ENCODE measurements around the gene DLG4.
"Not testable (repeated sequence)": the region's sequence is repeated elsewhere in the genome, so short reads cannot be mapped to it uniquely, and the experiment has no call there.

DLG4 gene

DNA sequence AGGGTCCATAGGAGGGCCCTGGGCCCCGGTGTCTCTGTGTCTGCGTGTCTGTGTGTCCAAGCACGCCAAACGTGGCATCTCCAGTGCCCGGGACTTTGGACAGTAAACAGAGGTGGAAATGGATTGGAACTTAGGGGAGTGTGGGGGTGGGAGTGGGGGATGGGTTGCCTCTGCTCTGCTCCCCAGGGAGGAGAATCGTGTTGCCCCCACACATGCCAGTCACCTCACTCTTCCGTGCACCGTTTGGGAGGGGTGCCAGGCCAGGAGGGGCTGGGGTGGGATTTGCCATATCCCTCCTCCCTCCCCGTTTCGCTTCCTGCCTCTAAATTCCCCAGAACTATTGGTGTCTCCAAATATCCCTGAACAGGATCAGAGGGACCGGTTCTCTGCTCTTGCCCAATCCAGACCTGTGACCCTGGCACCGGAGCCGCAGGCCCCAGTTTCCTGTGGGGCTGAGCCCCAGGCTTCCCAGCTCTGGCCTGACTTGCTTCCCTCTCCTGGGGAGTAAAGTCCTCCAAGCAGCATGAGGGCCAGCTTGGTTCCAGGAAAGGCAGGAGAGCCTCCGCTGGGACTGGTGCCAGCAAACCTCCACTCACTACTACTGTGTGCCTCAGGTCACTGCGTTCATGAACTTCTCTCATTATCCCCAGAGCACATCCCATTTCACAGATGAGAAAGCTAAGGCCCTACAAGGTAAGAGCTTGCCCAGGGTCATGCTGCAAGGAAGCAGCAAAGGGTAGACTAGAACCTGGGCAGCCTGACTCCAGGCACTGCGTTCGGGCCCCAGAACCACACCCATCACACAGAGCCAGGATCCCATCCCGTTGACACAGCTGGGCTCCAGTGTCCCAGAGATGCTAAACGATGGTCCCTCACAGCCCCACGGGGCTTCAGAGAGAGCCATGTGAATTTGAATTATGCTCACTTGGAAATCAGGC, 40.0 kb downstream of the DLG4 start, which contains the start of gene ASGR1:
ASGR1 (minus strand) TSS at position 54 of the 938 bp plus-strand sequence. CDS start 807 bp downstream, outside the sequence.
- DNase-seq, result no peak

DNA sequence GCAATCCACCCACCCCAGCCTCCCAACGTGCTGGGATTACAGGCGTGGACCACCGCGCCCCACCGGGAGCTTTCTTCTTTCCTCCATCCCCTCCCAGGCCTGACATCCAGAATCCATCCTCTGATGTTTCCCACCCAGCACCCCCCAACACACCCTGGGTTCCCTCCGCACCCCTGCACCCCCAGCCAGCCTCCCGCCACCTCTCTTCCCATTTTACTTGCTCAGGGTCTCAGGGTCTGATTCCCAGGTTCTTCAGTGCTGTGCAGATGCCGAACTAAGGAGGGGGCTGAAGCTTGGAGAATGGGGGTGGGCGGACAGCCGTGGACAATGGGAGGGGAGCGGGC, 40.7 kb downstream of the DLG4 start:
- no peak for DNase-seq

DNA sequence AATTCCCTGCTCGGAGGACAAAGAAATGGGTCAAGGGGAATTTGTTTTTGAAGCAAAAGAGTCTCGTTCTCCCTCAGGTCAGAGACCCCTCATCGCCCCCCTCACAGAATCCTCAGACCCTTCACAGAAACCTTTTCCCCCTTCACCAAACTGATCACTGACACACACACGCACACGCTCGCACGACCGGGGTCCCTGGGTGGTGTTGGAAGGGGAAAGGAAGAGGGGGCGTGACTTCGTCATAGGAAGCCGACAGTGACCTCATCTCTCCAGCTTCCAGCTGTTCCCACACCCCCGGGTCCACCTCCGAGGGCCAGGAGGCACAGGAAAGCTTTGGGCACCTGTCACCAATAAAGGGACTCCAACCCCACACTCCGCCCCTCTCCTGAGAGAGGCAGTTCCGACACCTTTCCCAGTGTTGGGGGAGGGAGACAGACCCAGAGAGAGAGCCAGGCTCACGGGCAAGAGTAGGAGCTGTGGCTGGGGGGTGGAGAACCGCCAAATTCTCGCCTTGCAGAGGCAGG, 41.6 kb downstream of the DLG4 start:
- DNase-seq, result no peak

DNA sequence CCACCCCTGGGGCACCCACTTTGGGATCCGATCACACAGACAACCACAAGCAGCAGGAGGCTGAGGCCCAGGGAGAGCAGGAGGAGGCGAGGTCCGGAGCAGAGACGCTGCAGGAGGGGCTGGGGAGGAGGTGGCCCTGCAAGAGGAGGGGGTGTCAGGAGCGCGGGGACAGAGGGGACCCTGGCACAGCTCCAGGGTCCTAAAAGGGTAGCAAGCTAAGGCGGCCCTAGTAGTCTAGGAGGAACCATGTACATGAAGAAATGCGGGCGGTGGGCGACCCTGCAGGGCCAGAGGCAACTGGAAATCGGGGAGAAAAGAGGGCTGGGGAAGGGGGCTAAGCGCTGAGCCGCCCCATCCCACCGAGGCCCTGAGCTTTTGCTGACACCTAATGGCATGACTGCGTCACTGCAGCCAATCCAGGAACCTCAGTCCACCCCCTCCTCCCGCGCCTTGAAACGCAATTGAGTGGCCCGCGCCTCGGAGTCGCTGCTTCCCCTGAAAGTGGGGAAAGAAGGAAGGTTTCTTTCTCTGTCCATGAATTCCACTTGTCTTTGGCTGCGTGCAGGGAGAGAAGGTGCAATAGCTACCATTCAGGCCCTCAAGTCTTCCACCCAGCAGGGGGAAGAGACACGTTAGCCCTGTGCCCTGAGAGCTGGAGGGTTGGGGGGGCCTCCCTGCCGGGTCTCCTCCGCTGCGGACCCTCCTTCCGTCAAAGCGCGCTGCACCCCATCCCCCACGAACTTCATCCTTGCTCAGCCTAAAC, 42.3 kb downstream of the DLG4 start:
- DNase-seq, result no peak

DNA sequence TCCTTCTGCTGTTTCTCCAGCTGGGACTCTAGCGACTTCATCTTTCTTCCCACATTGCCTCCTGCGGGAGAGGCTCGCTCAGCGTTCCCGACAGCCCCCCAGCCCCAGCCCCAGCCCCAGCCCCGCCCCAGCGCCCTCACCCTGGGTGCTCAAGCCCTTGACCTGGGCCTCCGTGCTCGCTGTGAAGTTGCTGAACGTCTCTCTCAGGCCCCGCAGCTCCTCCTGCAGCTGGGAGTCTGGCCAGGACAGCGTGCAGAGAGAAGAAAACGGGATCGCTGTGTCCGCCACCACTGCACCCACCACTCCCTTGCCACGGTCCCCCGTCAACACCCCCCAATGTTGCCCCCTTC, 42.8 kb downstream of the DLG4 start:
- DNase-seq, result no peak

DNA sequence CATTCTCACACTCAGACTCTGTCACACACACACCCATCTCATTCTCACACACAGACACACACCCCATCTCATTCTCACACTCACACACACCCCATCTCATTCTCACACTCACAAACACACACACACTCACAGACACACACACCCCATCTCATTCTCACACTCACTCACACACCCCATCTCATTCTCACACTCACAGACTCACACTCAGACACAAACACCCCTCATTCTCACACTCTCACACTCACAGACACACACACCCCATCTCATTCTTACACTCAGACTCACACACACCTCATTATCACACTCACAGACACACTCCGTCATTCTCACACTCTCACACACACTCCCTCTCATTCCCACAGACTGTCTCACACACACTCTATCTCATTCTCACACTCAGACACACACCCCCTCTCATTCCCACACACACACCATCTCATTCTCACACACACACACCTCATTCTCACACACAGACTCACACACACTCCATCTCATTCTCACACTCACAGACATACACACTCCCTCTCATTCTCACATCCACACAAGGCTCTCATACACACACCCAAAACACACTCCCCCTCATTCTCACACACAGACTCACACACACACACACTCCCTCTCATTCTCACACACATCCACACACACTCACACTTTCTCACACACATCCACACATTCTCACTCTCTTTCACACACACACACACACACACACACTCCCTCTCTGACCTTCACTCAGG, 43.4 kb downstream of the DLG4 start:
- no peak for DNase-seq

GRCh38 chr17:7175330-7175733, 44.3 kb downstream of the DLG4 start:
- DNase-seq, result no peak

DNA sequence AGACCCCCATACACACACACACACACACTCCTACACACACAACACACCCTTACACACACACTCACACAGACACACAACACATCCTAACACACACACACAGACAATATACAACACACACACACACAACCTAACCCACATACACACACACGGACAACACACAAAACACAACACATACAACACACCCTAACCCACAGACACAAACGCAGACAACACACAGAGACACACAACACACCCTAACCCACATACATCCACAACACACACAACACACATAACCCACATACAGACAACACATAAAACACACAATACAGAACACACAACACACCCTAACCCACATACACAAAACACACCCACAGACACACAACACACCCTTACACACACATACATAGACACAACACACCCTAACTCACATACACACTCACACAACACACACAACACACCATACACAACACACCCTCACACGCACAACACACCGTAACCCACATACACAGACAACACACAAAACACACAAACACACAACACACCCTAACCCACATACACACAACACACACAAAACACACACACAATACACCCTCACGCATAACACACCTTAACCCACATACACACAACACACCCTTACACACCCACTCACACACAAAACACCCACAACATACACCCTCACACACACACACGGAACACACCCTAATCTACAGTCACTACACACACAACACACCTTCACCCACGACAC, 44.9 kb downstream of the DLG4 start:
- no peak for DNase-seq

DNA sequence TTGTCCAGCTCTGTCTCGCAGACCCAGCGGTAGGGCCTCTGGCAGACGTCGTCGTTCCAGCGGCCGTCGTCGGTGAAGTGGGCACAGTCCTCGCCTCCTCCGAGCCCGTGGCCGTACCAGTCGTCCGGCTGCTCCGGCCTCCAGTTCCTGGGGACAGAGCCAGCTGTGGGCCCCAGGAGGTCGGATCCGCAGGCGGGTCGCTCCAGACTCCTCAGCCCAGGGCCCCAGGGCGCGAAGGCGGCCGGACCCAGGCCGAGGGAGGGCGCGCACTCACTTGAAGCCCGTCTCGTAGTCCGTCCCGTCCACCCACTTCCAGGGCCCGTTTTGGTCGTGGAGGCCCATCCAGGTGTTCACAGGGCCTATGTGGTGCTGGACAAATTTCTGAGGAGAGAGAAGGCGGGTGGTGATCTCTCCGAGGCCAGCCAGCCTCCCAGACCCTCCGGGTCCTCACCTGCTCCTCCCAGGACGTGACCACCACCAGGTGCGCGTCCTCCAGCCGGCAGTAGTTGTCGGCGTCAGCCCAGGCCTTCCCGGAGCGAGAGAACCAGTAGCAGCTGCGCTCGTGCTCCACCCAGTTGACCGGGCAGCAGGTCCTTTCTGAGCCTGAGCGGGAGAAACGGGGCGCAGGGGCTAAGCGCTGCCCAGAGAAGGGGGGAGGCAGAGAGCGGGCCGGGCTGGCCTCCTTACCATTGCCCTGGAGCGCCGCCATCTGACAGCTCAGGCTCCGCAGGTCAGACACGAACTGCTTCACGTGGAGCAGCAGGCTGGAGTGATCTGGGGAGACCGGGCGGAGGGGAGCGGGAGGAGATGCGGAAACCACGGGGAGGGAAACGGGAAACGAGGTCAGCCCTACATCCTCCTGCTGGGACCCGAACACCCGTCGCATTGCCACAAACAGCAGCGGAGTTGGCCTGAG, 45.7 kb downstream of the DLG4 start:
- DNase-seq, result no peak

- not testable (repeated sequence) for DNase-seq
Measured at GRCh38 chr17:7172522-7173191, 47.0 kb downstream of the DLG4 start.

- DNase-seq, result not testable (repeated sequence)
Measured at GRCh38 chr17:7169565-7169908, 50.1 kb downstream of the DLG4 start.

DNA sequence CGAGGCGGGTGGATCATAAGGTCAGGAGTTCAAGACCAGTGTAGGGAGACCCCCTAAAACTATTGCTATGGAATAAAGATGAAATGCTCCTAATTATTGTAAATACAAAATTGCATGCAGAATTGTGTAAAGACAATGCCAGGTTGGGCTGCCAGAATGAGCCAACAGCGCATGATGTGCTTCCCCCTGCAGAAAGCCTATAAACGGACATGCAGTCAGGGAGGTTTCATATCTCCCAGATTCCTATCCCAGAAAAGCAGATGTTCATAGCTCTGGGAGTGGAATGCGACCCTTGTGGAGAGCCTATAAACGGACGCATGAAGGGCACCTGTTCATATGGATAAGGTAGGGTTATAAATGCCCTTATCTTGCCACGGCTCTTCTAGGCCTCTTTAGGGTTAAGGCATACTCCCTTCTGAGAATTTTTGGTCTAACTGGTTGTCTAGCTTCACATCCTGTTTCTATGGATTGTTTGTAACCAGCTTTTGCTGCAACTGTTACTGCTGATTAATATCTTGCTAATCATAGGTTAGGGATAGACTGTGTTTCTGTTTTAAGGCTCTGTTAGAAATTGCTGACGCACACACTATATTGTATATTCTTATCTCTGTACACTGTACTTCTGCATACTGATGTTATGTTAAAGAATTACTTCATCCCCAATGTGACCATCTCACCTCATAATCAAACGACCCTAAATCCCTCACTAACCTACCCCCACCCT, 50.6 kb downstream of the DLG4 start:
- DNase-seq, result not testable (repeated sequence)

DNA sequence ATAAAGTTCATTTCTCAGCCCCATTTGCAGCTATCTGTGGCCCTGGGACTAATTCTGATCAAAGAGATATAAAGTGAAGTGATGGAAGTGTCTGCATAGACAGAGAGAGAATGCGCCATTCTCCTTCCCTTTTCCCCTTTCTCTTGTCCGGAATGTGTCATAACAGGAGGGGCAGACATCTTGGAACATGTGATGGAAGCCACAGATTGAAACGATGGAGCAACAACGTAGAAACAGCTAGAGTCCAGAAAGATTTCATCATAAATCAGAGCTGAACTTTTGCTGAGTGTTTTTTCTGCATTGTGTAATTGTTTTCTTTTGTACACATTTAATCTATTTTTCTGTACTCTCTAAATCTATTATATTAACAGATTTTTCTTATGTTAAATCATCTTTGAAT, 51.8 kb downstream of the DLG4 start:
- DNase-seq, result no peak

- DNase-seq, result no peak
Measured at GRCh38 chr17:7166873-7167272, 52.8 kb downstream of the DLG4 start.

DNA sequence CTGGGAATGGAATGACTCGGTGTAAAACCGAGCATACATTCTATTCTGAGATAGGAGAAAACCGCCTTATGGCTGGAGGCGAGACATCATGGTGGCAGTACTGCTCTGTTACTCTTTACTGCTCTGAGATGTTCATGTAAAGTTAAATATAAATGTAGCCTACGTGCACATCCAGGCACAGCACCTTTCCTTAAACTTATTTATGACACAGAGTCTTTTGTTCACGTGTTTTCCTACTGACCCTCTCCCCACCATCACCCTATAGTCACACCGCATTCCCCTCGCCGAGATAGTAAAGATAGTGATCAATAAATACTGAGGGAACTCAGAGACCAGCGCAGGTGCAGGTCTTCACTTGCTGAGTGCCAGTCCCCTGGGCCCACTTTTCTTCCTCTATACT, 60.1 kb downstream of the DLG4 start:
- DNase-seq, result not testable (repeated sequence)

- DNase-seq, result not testable (repeated sequence)
Measured at GRCh38 chr17:7158424-7158823, 61.2 kb downstream of the DLG4 start.

GRCh38 chr17:7156342-7156940, 63.2 kb downstream of the DLG4 start:
- no peak for DNase-seq

GRCh38 chr17:7147772-7148171, 71.9 kb downstream of the DLG4 start:
- no peak for DNase-seq

DNA sequence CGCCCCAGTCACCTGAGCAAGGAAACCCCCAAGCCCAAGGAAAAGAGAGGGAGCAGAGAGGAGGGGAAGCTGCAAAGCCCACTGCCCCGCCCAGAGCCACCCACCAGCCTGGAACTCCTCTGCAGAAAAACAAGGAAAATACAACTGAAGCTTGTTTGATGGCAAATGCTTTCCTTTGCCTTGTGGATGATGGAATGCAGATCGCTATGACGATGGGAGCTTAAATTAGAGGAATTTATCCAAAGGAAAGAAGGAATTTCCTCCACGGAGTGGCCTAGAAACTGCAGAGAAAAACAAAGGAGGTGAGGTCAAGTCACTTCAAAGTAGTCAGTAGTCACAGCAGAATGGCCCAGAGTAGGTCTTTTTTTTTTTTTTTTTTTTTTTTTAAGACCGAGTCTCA, 73.5 kb downstream of the DLG4 start:
- no peak for DNase-seq

GRCh38 chr17:7144213-7144612, 75.4 kb downstream of the DLG4 start:
- no peak for DNase-seq

Data from NCI-H2081 treated with DMSO at 0.1 percent for 48 hours (cell line).